Neural progenitor cell (in vitro differentiated cells): ENCODE results near the gene UHRF1.

Experiments
- EZH2 ChIP-seq: fragments of 200-600 bp; sonication (generic); IDR thresholded peaks from 2 replicates; pipeline ENCODE4 v1.6.1; 2017; ENCODE audit warnings: antibody characterized with exemption, mild to moderate bottlenecking, moderate library complexity
- TF ChIP-seq, protein P1 (sequence below): fragments of 200-600 bp; sonication (generic); IDR thresholded peaks from 2 replicates; pipeline ENCODE4 v1.5.1; 2017; ENCODE audit warnings: antibody characterized with exemption, mild to moderate bottlenecking

DNA sequence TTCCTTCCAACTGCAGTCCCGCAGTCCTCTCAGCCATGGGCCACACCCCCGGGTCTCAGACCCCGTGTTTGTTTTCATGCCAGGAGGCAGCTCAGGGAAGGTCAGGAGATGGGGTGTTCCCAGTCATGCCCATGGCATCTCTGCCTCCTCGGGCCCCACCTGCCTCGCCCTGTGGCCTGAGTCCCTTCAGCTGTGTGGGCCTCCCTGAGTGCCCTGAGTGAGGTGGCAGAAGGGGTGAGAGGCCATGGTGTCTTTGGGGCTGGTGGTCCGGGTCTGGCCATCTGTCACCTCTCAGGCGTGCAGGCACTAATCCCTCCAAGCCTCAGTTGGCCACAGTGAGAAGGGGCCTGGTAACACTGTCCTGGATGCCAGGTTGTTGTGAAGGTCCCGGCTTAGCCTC is 48.7 kb downstream of the UHRF1 start:
- TF ChIP-seq, protein P1, sequence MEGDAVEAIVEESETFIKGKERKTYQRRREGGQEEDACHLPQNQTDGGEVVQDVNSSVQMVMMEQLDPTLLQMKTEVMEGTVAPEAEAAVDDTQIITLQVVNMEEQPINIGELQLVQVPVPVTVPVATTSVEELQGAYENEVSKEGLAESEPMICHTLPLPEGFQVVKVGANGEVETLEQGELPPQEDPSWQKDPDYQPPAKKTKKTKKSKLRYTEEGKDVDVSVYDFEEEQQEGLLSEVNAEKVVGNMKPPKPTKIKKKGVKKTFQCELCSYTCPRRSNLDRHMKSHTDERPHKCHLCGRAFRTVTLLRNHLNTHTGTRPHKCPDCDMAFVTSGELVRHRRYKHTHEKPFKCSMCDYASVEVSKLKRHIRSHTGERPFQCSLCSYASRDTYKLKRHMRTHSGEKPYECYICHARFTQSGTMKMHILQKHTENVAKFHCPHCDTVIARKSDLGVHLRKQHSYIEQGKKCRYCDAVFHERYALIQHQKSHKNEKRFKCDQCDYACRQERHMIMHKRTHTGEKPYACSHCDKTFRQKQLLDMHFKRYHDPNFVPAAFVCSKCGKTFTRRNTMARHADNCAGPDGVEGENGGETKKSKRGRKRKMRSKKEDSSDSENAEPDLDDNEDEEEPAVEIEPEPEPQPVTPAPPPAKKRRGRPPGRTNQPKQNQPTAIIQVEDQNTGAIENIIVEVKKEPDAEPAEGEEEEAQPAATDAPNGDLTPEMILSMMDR = no peak
- no peak for TF ChIP-seq EZH2
